Measurements from ENCODE around the gene PRODH2. TPM values are rescaled to one million over a fixed set of nuclear protein-coding genes. Genes with fewer than 3 reads are reported as not detected.

Gene PRODH2
- total and polyA plus RNA-seq, 4 donors = 56.4 to 156 (median 114) TPM

GRCh38 chr19:35844482-35845214 lies 32.0 kb upstream of the PRODH2 start:
- Histone ChIP-seq H3K4me3 (ENCODE audit: low read depth in 1 of 3, low read length in 3 of 3) (peak overlapping the region in 1 of 3 donors; percentile 27), H3K9ac (ENCODE audit: low read depth in 1 of 2, low read length in 2 of 2) (no peak overlapping the region), H3K27ac (ENCODE audit: low read depth in 1 of 2, low read length in 2 of 2) (no peak overlapping the region), H3K4me1 (ENCODE audit: control insufficient read depth in 4 of 4, insufficient read depth in 4 of 4, low read length in 3 of 4) (peaks cover 0 to 6% (median 5%) of the 10 kb centered on the region in 4 donors), H3K9me3 (ENCODE audit: control insufficient read depth in 4 of 4, low read length in 3 of 4) (no peaks in the 10 kb centered on the region), H3K27me3 (ENCODE audit: control insufficient read depth in 4 of 4, insufficient read depth in 4 of 4, low read length in 3 of 4) (peaks cover 0 to 11% (median 10%) of the 10 kb centered on the region in 4 donors), H3K36me3 (ENCODE audit: control insufficient read depth in 4 of 4, insufficient read depth in 3 of 4, low read depth in 1 of 4, low read length in 3 of 4) (no peaks in the 10 kb centered on the region)
- WGBS = 55% methylated on average over 16 of the region's 16 CpGs
- DNase-seq (ENCODE audit: low spot score) = no peak
- TF ChIP-seq, protein P1, sequence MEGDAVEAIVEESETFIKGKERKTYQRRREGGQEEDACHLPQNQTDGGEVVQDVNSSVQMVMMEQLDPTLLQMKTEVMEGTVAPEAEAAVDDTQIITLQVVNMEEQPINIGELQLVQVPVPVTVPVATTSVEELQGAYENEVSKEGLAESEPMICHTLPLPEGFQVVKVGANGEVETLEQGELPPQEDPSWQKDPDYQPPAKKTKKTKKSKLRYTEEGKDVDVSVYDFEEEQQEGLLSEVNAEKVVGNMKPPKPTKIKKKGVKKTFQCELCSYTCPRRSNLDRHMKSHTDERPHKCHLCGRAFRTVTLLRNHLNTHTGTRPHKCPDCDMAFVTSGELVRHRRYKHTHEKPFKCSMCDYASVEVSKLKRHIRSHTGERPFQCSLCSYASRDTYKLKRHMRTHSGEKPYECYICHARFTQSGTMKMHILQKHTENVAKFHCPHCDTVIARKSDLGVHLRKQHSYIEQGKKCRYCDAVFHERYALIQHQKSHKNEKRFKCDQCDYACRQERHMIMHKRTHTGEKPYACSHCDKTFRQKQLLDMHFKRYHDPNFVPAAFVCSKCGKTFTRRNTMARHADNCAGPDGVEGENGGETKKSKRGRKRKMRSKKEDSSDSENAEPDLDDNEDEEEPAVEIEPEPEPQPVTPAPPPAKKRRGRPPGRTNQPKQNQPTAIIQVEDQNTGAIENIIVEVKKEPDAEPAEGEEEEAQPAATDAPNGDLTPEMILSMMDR (IDR thresholded peaks at IDR 0.05; ENCODE audit: low read depth, low read length, missing input control) = no peak
- TF ChIP-seq REST (IDR thresholded peaks at IDR 0.05) (no peak), EGR1 (IDR thresholded peaks at IDR 0.05; ENCODE audit: low read depth in 2 of 2) (no peak), TAF1 (conservative IDR thresholded peaks at IDR 0.05) (no peak), YY1 (IDR thresholded peaks at IDR 0.05) (no peak), FOXA1 (IDR thresholded peaks at IDR 0.05) (no peak), GABPA (IDR thresholded peaks at IDR 0.05 in 1 of 2, conservative IDR thresholded peaks at IDR 0.05 in 1 of 2) (no peak), HNF4G (IDR thresholded peaks at IDR 0.05) (no peak)

- Histone ChIP-seq H3K27ac (ENCODE audit: low read depth in 1 of 2, low read length in 2 of 2) (no peak overlapping the region), H3K36me3 (ENCODE audit: control insufficient read depth in 4 of 4, insufficient read depth in 3 of 4, low read depth in 1 of 4, low read length in 3 of 4) (no peaks in the 10 kb centered on the region), H3K4me3 (ENCODE audit: low read depth in 1 of 3, low read length in 3 of 3) (no peak overlapping the region), H3K9ac (ENCODE audit: low read depth in 1 of 2, low read length in 2 of 2) (no peak overlapping the region), H3K9me3 (ENCODE audit: control insufficient read depth in 4 of 4, low read length in 3 of 4) (peaks cover 0 to 2% (median 0%) of the 10 kb centered on the region in 4 donors), H3K27me3 (ENCODE audit: control insufficient read depth in 4 of 4, insufficient read depth in 4 of 4, low read length in 3 of 4) (peaks cover 0 to 11% (median 10%) of the 10 kb centered on the region in 4 donors), H3K4me1 (ENCODE audit: control insufficient read depth in 4 of 4, insufficient read depth in 4 of 4, low read length in 3 of 4) (peaks cover 0 to 6% (median 5%) of the 10 kb centered on the region in 4 donors)
- TF ChIP-seq EGR1 (IDR thresholded peaks at IDR 0.05; ENCODE audit: low read depth in 2 of 2) (no peak), RAD21 (IDR thresholded peaks at IDR 0.05) (no peak), NR2F2 (IDR thresholded peaks at IDR 0.05) (no peak), FOXA1 (IDR thresholded peaks at IDR 0.05) (no peak)
- TF ChIP-seq, protein P1 (IDR thresholded peaks at IDR 0.05; ENCODE audit: low read depth, low read length, missing input control) = no peak
- TF ChIP-seq, protein P2, sequence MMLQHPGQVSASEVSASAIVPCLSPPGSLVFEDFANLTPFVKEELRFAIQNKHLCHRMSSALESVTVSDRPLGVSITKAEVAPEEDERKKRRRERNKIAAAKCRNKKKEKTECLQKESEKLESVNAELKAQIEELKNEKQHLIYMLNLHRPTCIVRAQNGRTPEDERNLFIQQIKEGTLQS (IDR thresholded peaks at IDR 0.05) = no peak
- no peak for DNase-seq (ENCODE audit: low spot score)
- WGBS = 10% methylated on average over 42 of the region's 42 CpGs
Observed at GRCh38 chr19:35843676-35844481, 31.2 kb upstream of the PRODH2 start.
